ENCODE results near the gene CTXN1. TPM values are rescaled to one million over a fixed set of nuclear protein-coding genes. Genes with fewer than 3 reads are reported as not detected.

CTXN1 gene
- total RNA-seq, 1 experiment from 2014 or later = 7.0 TPM

GRCh38 chr19:7877249-7877836 is 48.6 kb downstream of the CTXN1 start:
- no peak for DNase-seq (ENCODE audit: low read depth)

GRCh38 chr19:7874897-7875273 is 51.0 kb downstream of the CTXN1 start:
- no peak for DNase-seq (ENCODE audit: low read depth)

Other genes with a start within 250 kb of the CTXN1 start
- gene MCEMP1, start 249.0 kb downstream of the CTXN1 start, total RNA-seq (2014; rRNA removed; shearing (Covaris generic)) = not detected in 2 replicates
- gene TRAPPC5, start 245.3 kb downstream of the CTXN1 start, total RNA-seq (2014; rRNA removed; shearing (Covaris generic)) = 62.3 and 98.6 TPM in 2 replicates
- not detected in 2 replicates for gene FCER2, start 224.0 kb downstream of the CTXN1 start, total RNA-seq (2014; rRNA removed; shearing (Covaris generic))
- not detected in 2 replicates for gene CLEC4G, start 194.0 kb downstream of the CTXN1 start, total RNA-seq (2014; rRNA removed; shearing (Covaris generic))
- gene CD209, start 178.6 kb downstream of the CTXN1 start, total RNA-seq (2014; rRNA removed; shearing (Covaris generic)) = not detected in 2 replicates
- not detected in 2 replicates for gene CLEC4M, start 162.9 kb downstream of the CTXN1 start, total RNA-seq (2014; rRNA removed; shearing (Covaris generic))
- 1.3 and 3.2 TPM in 2 replicates for gene EVI5L, start 95.9 kb downstream of the CTXN1 start, total RNA-seq (2014; rRNA removed; shearing (Covaris generic))
- 0.02 TPM in 1 of 2 replicates, not detected in the other for gene PRR36, start 51.7 kb downstream of the CTXN1 start, total RNA-seq (2014; rRNA removed; shearing (Covaris generic))
- gene LRRC8E, start 37.6 kb downstream of the CTXN1 start, total RNA-seq (2014; rRNA removed; shearing (Covaris generic)) = 11.7 and 14.2 TPM in 2 replicates
- gene MAP2K7, start 22.3 kb downstream of the CTXN1 start, total RNA-seq (2014; rRNA removed; shearing (Covaris generic)) = 16.9 and 22.0 TPM in 2 replicates
- 0.70 and 2.2 TPM in 2 replicates for gene TGFBR3L, start 11.3 kb downstream of the CTXN1 start, total RNA-seq (2014; rRNA removed; shearing (Covaris generic))
- gene SNAPC2, start 5.8 kb downstream of the CTXN1 start, total RNA-seq (2014; rRNA removed; shearing (Covaris generic)) = 33.3 and 42.4 TPM in 2 replicates
- gene TIMM44, start 17.5 kb upstream of the CTXN1 start, total RNA-seq (2014; rRNA removed; shearing (Covaris generic)) = 70.1 and 89.1 TPM in 2 replicates
- gene ELAVL1, start 79.5 kb upstream of the CTXN1 start, total RNA-seq (2014; rRNA removed; shearing (Covaris generic)) = 61.1 and 114 TPM in 2 replicates
- gene CCL25, start 126.6 kb upstream of the CTXN1 start, total RNA-seq (2014; rRNA removed; shearing (Covaris generic)) = not detected in 2 replicates
- not detected in 2 replicates for gene FBN3, start 223.5 kb upstream of the CTXN1 start, total RNA-seq (2014; rRNA removed; shearing (Covaris generic))